HEK293T (cell line): ENCODE data around the gene EXOC4.

Experiments
- CTCF ChIA-PET: fragments of 350-600 bp; formaldehyde crosslinking; extraction: SDS; loops from one replicate; lab custom pipeline; 2021; ENCODE audit warnings: antibody characterized with exemption, inconsistent platforms; lab: Yijun Ruan, JAX
- POLR2A ChIA-PET: fragments of 350-600 bp; formaldehyde crosslinking; extraction: SDS; loops from one replicate; lab custom pipeline; 2020; ENCODE audit warnings: antibody characterized with exemption, inconsistent platforms; lab: Yijun Ruan, JAX
- DNase-seq: peaks from one replicate; pipeline ENCODE4 v3.0.0; 2012; ENCODE audit warnings: mixed read lengths; ENCODE audit errors: extremely low spot score
- ARNT ChIP-seq: fragments of 450-650 bp; IDR thresholded peaks from 2 replicates; pipeline ENCODE4 v1.6.1; 2017; ENCODE audit warnings: mild to moderate bottlenecking
- BHLHE40 ChIP-seq: fragments of 450-650 bp; IDR thresholded peaks from 2 replicates; pipeline ENCODE4 v1.6.1; 2016; ENCODE audit warnings: mild to moderate bottlenecking, moderate library complexity, borderline replicate concordance
- CTBP1 ChIP-seq: fragments of 450-650 bp; IDR thresholded peaks from 2 replicates; pipeline ENCODE4 v1.6.1; 2016; ENCODE audit warnings: borderline replicate concordance
- ELF4 ChIP-seq: fragments of 450-650 bp; IDR thresholded peaks from 2 replicates; pipeline ENCODE4 v1.6.1; 2017; ENCODE audit warnings: antibody characterized with exemption
- FOXA1 ChIP-seq: fragments of 450-650 bp; IDR thresholded peaks from 2 replicates; pipeline ENCODE4 v1.6.1; 2016; ENCODE audit warnings: mild to moderate bottlenecking
- FOXK2 ChIP-seq: fragments of 450-650 bp; IDR thresholded peaks from 2 replicates; pipeline ENCODE4 v1.6.1; 2016; ENCODE audit warnings: mild to moderate bottlenecking
- FOXM1 ChIP-seq: fragments of 450-650 bp; IDR thresholded peaks from 2 replicates; pipeline ENCODE4 v1.6.1; 2017; ENCODE audit warnings: mild to moderate bottlenecking, borderline replicate concordance
- HDGF ChIP-seq: fragments of 450-650 bp; IDR thresholded peaks from 2 replicates; pipeline ENCODE4 v1.6.1; 2017; ENCODE audit warnings: antibody characterized with exemption, borderline replicate concordance
- L3MBTL2 ChIP-seq: fragments of 450-650 bp; conservative IDR thresholded peaks from 2 replicates; pipeline ENCODE4 v1.6.1; 2016; ENCODE audit warnings: mild to moderate bottlenecking
- LEF1 ChIP-seq: fragments of 450-650 bp; IDR thresholded peaks from 2 replicates; pipeline ENCODE4 v1.6.1; 2017; ENCODE audit warnings: mild to moderate bottlenecking, borderline replicate concordance
- NFRKB ChIP-seq: fragments of 450-650 bp; IDR thresholded peaks from 2 replicates; pipeline ENCODE4 v1.6.1; 2016; ENCODE audit warnings: mild to moderate bottlenecking, moderate library complexity
- SP1 ChIP-seq: fragments of 450-650 bp; IDR thresholded peaks from 2 replicates; pipeline ENCODE4 v1.6.1; 2017
- SUZ12 ChIP-seq: fragments of 450-650 bp; IDR thresholded peaks from 2 replicates; pipeline ENCODE4 v1.6.1; 2016; ENCODE audit warnings: mild to moderate bottlenecking
- TARDBP ChIP-seq: fragments of 450-650 bp; IDR thresholded peaks from 2 replicates; pipeline ENCODE4 v1.6.1; 2016
- ZNF384 ChIP-seq: fragments of 450-650 bp; IDR thresholded peaks from 2 replicates; pipeline ENCODE4 v1.6.1; 2016
- TF ChIP-seq, protein P1 (sequence below): fragments of 450-650 bp; IDR thresholded peaks from 2 replicates; pipeline ENCODE4 v1.6.1; 2016

The EXOC4 gene

DNA sequence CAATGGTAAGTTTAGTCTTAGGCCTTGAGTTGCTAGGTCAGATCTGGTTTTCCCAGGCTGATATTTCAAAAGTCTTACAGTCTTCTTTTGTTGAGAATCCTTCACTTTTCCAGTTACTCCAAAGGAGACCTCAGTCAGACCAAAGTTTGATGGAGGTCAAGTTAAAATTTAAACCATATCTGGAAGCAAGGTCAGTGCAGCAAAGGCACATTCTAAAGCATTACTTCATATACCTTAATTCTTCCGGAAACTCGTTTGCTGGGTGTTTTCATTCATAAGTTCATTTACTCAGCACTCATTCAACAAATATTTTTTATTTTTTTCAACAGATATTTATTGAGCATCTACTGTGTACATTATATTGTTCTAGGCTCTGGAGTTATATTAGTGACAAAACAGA, 471.3 kb downstream of the EXOC4 start:
- no peak for TF ChIP-seq L3MBTL2
- no peak for TF ChIP-seq ELF4
- TF ChIP-seq LEF1: no peak
- TF ChIP-seq SUZ12: no peak
- TF ChIP-seq CTBP1: no peak
- TF ChIP-seq HDGF: no peak
- TF ChIP-seq FOXM1: no peak
- TF ChIP-seq BHLHE40: no peak
- TF ChIP-seq, protein P1, sequence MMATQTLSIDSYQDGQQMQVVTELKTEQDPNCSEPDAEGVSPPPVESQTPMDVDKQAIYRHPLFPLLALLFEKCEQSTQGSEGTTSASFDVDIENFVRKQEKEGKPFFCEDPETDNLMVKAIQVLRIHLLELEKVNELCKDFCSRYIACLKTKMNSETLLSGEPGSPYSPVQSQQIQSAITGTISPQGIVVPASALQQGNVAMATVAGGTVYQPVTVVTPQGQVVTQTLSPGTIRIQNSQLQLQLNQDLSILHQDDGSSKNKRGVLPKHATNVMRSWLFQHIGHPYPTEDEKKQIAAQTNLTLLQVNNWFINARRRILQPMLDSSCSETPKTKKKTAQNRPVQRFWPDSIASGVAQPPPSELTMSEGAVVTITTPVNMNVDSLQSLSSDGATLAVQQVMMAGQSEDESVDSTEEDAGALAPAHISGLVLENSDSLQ: no peak
- no peak for TF ChIP-seq TARDBP
- no peak for TF ChIP-seq SP1
- DNase-seq: no peak
- POLR2A ChIA-PET: no interaction called here
- CTCF ChIA-PET: no interaction called here

DNA sequence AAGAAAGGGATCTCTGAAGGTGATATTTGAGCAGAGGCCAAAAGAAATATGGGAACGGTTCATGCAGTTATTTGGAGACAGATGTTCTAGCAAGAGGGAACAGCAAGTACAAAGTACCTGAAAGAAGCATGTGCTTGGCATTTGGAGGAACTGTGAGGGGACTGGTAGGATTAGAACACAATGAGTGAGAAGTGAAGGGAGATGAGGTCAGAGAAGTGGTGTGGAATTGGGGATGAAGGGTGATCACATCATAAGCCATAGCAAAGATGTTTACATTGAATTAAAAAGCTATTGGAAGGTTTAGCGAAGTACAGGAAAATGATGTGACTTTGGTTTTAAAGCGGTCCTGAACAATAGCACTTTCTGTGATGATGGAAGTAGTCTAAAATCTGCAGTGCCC, 471.8 kb downstream of the EXOC4 start:
- TF ChIP-seq NFRKB (no peak), LEF1 (no peak), L3MBTL2 (no peak), TARDBP (no peak), FOXK2 (no peak), ZNF384 (no peak), ELF4 (no peak), ARNT (no peak), SP1 (no peak), SUZ12 (no peak), HDGF (no peak), BHLHE40 (no peak), CTBP1 (no peak), FOXA1 (no peak), FOXM1 (no peak)
- TF ChIP-seq, protein P1: no peak
- CTCF ChIA-PET: no interaction called here
- DNase-seq: no peak
- POLR2A ChIA-PET: no interaction called here

DNA sequence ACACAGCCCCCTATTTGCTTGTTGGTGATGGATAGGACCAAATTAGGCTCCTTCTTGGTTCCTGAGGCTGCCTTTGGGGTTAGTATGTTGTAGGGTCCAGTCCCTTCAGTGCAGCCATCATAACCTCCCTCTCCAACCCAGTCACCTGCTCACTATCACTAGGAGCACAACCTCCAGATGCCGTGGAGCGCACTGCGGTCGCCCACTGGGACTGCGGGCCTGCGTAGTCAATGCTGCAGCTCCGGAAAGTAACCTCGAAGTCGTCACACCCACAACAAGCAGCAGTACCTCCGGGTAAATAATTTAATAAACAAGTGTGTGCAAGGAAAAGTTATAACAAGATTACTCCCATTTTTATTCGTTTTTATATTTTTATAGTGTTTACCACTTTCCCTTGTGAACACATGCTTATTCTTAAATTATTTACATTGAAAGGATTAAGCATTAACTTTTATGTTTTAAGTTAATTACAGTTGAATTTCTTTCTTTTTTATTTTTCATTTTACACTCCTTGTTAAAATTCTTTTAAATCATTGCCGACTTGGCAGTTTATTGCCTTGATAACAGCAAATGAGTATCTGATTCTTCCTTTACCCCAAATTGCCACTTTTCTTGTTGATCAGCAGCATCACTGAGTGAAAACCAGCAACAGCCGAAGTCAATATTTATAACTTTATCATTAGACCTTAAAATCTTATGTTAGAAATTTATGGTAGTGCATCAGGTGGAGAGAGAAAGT, 474.8 kb downstream of the EXOC4 start:
- DNase-seq: no peak
- ChIA-PET POLR2A (no interaction called here), CTCF (no interaction called here)
- TF ChIP-seq ZNF384: no peak
- TF ChIP-seq ARNT: no peak
- TF ChIP-seq TARDBP: no peak
- no peak for TF ChIP-seq SP1

DNA sequence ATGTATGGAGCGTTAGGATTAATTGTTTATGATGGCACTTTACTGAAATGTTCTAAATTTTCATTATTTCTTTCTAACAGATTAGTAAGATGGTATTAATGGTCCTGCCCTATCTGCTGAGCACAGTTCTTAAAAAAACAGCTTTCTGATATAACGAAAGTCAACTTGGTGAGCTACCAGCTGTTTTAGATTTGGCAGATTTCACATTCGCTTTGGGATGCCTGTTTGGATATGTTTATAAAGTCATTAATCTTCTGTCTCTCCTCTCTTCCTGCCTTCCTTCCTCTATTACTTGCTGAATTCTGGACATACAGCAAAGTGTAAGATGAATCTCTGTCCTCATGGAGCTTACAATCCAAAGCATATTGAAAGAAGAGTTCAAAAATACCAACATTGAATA, 477.5 kb downstream of the EXOC4 start:
- CTCF ChIA-PET: no interaction called here
- DNase-seq: no peak
- TF ChIP-seq ZNF384 (no peak), ELF4 (no peak), HDGF (no peak), LEF1 (no peak), FOXM1 (no peak), FOXK2 (no peak), SP1 (no peak), NFRKB (no peak)
- TF ChIP-seq, protein P1: no peak
- POLR2A ChIA-PET: no interaction called here

DNA sequence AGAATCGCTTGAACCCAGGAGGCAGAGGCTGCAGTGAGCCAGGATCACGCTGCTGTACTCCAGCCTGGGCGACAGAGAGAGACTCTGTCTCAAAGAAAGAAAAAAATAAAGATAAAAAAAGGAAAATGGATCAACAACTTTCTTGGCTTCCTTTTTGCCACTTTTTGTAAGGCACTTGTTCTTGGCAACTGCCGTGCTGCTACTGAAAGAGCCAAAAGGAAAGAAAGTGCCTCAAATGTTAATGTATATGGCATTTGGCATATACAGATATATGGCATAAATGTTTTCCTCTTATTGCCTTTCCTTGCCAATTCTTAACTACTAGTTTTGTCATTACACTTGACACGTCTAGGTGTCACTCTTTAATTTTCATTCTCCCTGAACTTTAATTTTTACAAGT, 480.5 kb downstream of the EXOC4 start:
- no peak for TF ChIP-seq FOXA1
- no peak for TF ChIP-seq CTBP1
- TF ChIP-seq BHLHE40: no peak
- no peak for TF ChIP-seq FOXK2
- no peak for TF ChIP-seq L3MBTL2
- TF ChIP-seq ZNF384: no peak
- TF ChIP-seq NFRKB: no peak
- TF ChIP-seq TARDBP: no peak
- TF ChIP-seq LEF1: no peak
- TF ChIP-seq HDGF: no peak
- TF ChIP-seq, protein P1: no peak
- TF ChIP-seq FOXM1: no peak
- TF ChIP-seq SP1: no peak
- TF ChIP-seq SUZ12: no peak
- no peak for TF ChIP-seq ELF4
- POLR2A ChIA-PET: no interaction called here
- CTCF ChIA-PET: no interaction called here
- no peak for DNase-seq

DNA sequence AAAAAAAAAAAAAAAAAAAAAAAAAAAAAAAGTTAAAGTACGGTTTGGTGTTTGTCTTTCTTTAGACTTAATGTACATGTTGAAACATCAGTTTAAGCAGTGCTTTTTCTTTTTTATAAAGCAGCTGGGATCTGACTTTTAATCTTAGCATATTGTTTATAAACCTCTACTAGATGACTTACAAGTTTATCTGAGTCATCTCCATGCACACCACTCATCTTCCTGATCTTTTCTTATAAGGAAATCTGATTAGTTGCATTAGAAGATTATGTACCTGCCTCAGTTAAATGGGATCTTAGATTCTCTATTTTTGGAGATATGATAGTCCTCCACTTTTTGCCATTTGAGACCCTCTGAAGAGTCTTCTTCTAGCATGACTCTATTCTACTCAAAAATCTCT, 482.3 kb downstream of the EXOC4 start:
- ChIA-PET POLR2A (no interaction called here), CTCF (no interaction called here)
- no peak for DNase-seq
- TF ChIP-seq TARDBP (no peak), ZNF384 (0 out of 2 replicates have a peak, but pooled peaks have one; percentile 20)

DNA sequence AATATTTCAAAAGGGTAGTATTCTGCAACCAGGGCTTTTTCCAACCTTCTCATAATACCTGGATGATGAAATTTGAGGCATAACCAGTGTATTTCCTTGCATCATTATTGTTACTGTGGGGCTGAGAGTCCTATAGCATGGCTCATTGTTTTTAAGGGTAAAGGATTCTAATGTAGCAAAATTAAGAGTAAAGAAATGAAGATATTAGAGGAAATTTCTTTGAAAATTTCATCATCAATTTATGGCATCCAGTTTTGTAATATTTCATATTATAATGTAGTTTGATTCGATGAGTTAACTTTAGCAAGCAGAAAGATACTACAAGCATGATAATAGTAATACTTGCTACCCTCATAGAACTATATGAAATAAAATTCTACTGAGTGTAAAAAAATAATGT, 486.9 kb downstream of the EXOC4 start:
- POLR2A ChIA-PET: no interaction called here
- CTCF ChIA-PET: no interaction called here
- TF ChIP-seq SUZ12 (no peak), HDGF (no peak), TARDBP (no peak), FOXM1 (no peak), FOXA1 (no peak), L3MBTL2 (no peak)
- no peak for DNase-seq
